Subcutaneous adipose tissue (tissue), 4 donors: ENCODE measurements around the gene SLC6A1. TPM values are rescaled to one million over a fixed set of nuclear protein-coding genes. Genes with fewer than 3 reads are reported as not detected.

Experiments
- total RNA-seq, 4 donors: library from RNA; depleted of rRNA; stranded (reverse); fragments of >200 nt; gene quantifications; one replicate each; pipeline ENCODE4 v1.1.0, GENCODE V29; 2016
- TF ChIP-seq, protein P1 (sequence below): fragments of 450-650 bp; IDR thresholded peaks from one replicate; pipeline ENCODE4 v1.5.1; 2016; ENCODE audit warnings: low read depth, mild to moderate bottlenecking, control low read depth, antibody characterized with exemption, moderate library complexity

SLC6A1 gene
- total RNA-seq, 4 donors from 2014 or later = 0.44 to 2.3 (median 0.68) TPM; not detected in 1

DNA sequence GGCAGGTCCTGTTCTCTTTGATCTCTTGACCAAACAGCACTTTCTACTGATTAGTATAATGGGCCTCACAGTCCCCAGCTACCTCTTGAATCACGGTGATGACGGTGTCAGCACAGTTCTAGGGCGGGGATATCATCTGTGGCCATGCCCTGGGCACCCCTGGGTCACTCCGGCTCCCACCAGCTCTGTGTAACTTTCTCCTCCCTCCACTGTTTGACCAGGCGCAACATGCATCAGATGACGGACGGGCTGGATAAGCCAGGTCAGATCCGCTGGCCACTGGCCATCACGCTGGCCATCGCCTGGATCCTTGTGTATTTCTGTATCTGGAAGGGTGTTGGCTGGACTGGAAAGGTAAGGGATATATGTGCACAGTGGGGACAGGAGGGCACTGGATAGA, 29.6 kb downstream of the SLC6A1 start:
- TF ChIP-seq, protein P1, sequence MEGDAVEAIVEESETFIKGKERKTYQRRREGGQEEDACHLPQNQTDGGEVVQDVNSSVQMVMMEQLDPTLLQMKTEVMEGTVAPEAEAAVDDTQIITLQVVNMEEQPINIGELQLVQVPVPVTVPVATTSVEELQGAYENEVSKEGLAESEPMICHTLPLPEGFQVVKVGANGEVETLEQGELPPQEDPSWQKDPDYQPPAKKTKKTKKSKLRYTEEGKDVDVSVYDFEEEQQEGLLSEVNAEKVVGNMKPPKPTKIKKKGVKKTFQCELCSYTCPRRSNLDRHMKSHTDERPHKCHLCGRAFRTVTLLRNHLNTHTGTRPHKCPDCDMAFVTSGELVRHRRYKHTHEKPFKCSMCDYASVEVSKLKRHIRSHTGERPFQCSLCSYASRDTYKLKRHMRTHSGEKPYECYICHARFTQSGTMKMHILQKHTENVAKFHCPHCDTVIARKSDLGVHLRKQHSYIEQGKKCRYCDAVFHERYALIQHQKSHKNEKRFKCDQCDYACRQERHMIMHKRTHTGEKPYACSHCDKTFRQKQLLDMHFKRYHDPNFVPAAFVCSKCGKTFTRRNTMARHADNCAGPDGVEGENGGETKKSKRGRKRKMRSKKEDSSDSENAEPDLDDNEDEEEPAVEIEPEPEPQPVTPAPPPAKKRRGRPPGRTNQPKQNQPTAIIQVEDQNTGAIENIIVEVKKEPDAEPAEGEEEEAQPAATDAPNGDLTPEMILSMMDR = no peak

GRCh38 chr3:11024181-11024580, 31.6 kb downstream of the SLC6A1 start:
- TF ChIP-seq, protein P1 = no peak

DNA sequence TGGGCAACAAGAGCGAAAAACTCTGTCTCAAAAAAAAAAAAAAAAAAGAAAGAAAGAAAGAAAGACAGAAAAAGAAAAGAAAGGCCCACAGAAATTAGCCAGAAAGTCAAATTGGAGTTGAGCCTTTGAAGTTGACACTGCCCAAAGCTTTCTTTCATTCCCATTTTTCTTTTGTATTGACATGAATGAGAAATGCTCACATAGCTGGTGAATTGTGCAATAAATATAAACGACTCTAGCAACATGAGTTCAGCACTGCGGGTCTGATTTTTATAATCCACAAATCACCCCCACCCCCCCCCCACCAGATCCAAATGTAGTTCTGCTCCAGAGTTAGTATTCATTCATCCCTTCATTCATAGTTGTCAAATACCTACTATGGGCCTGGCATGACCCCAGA, 37.4 kb downstream of the SLC6A1 start:
- TF ChIP-seq, protein P1 = no peak

- TF ChIP-seq, protein P1 = no peak
Observed at GRCh38 chr3:11033871-11034270, 41.3 kb downstream of the SLC6A1 start.

- TF ChIP-seq, protein P1 = no peak
Observed at GRCh38 chr3:11034309-11034985, 41.9 kb downstream of the SLC6A1 start.

DNA sequence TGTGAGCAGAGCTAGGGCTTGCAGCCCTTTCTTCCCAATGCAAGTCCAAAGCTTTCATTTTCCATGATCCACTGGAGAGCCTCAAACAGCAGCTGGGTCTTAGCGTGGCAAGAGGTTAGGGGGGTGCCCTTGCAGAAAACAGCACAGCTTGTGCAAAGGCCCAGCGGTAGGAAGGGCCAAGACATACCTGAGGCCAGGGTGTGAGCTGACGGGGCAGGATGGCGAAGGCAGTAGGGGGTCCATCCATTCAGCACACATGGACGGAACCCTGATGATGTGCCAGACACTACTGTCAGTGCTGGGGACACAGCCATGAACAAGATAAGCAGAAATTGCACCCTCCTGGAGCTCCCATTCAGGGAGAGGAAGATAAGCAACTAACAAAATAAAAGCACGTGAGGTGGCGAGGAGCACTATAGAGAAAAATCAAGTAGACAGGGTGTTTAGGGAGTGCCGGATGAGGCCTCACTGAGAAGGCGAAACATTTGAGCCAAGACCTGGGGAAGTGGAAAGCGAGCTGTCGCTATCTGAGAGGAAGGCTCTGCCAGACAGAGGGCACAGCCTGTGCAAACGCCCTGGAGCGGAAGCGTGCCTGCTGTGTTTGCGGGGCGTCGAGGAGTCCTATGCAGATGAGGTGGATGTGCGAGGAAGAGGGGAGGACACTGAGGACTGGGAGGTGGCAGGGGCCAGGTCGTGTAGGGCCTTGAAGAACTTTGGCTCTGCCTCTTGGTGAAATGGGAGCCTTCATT, 43.4 kb downstream of the SLC6A1 start:
- TF ChIP-seq, protein P1 = no peak

DNA sequence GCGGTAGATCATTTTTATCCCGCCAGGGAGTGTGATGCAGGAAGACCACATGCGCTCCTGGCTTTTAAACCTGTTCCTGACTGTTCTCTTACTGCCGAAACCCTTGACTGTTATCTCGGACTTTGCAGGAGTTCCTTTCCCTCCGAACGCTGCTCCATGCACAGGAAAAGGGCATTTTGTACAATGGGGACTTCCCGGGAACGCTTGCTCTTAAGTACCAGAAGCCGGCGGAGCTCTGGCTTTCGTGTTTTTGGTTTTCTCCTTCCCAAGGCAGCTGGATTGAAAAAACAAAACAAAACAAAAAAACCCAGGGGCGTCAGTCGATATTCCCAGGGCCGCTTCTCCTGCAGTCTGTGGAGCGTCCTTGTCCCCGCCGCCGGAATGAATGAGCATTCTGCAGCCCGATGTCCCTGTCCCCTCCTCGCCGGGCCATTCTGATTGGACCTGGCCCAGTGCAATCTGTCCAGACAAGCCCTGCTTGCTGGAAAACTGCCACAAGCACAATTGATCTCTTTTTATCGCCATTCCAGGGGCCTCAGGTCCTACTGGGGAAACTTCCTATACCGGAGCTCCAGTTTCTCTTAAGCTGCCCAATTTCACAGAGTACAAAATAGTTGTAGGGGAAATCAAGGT, 44.8 kb downstream of the SLC6A1 start:
- TF ChIP-seq, protein P1 = no peak
